ENCODE data around the gene IER5.
A peak's percentile ranks its signal among the peaks of the same experiment; 100 is the strongest.
"Not testable (repeated sequence)": the region's sequence is repeated elsewhere in the genome, so short reads cannot be mapped to it uniquely, and the experiment has no call there.

IER5 gene

GRCh38 chr1:181088079-181089016, at the start of gene IER5:
TSS of gene IER5 (plus strand) at chr1:181088700. CDS start at chr1:181088903, 203 bp downstream.
- peak; percentile 99 for DNase-seq (ENCODE audit: low read depth, low spot score)

GRCh38 chr1:181040284-181040865, 48.1 kb upstream of the IER5 start:
- no peak for DNase-seq (ENCODE audit: low read depth, low spot score)

- DNase-seq (ENCODE audit: low read depth, low spot score): no peak
Observed at GRCh38 chr1:181043025-181043888, 45.2 kb upstream of the IER5 start.

- peak; percentile 76 for DNase-seq (ENCODE audit: low read depth, low spot score)
Observed at GRCh38 chr1:181044449-181044966, 44.0 kb upstream of the IER5 start.

GRCh38 chr1:181045946-181046345, 42.6 kb upstream of the IER5 start:
- DNase-seq (ENCODE audit: low read depth, low spot score): not testable (repeated sequence)

GRCh38 chr1:181049378-181049777, 39.1 kb upstream of the IER5 start:
- no peak for DNase-seq (ENCODE audit: low read depth, low spot score)

- DNase-seq (ENCODE audit: low read depth, low spot score): no peak
Observed at GRCh38 chr1:181050922-181051321, 37.6 kb upstream of the IER5 start.

- DNase-seq (ENCODE audit: low read depth, low spot score): peak; percentile 22
Observed at GRCh38 chr1:181056560-181056959, 31.9 kb upstream of the IER5 start.

- no peak for DNase-seq (ENCODE audit: low read depth, low spot score)
Observed at GRCh38 chr1:181057079-181057478, 31.4 kb upstream of the IER5 start.

GRCh38 chr1:181059435-181059834, 29.1 kb upstream of the IER5 start:
- no peak for DNase-seq (ENCODE audit: low read depth, low spot score)

- DNase-seq (ENCODE audit: low read depth, low spot score): no peak
Observed at GRCh38 chr1:181060066-181060465, 28.4 kb upstream of the IER5 start.

- not testable (repeated sequence) for DNase-seq (ENCODE audit: low read depth, low spot score)
Observed at GRCh38 chr1:181060947-181061346, 27.6 kb upstream of the IER5 start.

- DNase-seq (ENCODE audit: low read depth, low spot score): no peak
Observed at GRCh38 chr1:181061487-181061886, 27.0 kb upstream of the IER5 start.

GRCh38 chr1:181061891-181062835, 26.3 kb upstream of the IER5 start:
- no peak for DNase-seq (ENCODE audit: low read depth, low spot score)

GRCh38 chr1:181062836-181063428, 25.6 kb upstream of the IER5 start:
- no peak for DNase-seq (ENCODE audit: low read depth, low spot score)

GRCh38 chr1:181064011-181064623, 24.4 kb upstream of the IER5 start:
- DNase-seq (ENCODE audit: low read depth, low spot score): peak; percentile 17

GRCh38 chr1:181064702-181065101, 23.8 kb upstream of the IER5 start:
- DNase-seq (ENCODE audit: low read depth, low spot score): no peak

- DNase-seq (ENCODE audit: low read depth, low spot score): no peak
Observed at GRCh38 chr1:181073638-181074037, 14.9 kb upstream of the IER5 start.

- DNase-seq (ENCODE audit: low read depth, low spot score): no peak
Observed at GRCh38 chr1:181075766-181076350, 12.6 kb upstream of the IER5 start.

All from ELF-1 (cell line).